Mesendoderm (in vitro differentiated cells): Measurements from ENCODE around the gene KRTAP4-1.
"Not testable (repeated sequence)": the region's sequence is repeated elsewhere in the genome, so short reads cannot be mapped to it uniquely, and the experiment has no call there.

Experiments used
- DNase-seq: peaks from one replicate; pipeline ENCODE4 v3.0.0; 2013
- H2AK5ac ChIP-seq: 2 replicates; pipeline ENCODE4 v1.6.1; 2013; ENCODE audit warnings: low read length, inconsistent platforms
- H2BK120ac ChIP-seq: 2 replicates; pipeline ENCODE4 v1.6.1; 2013; ENCODE audit warnings: low read depth, mild to moderate bottlenecking, low read length, moderate library complexity, mixed read lengths
- H2BK15ac ChIP-seq: replicated peaks from 2 replicates; pipeline ENCODE4 v1.6.1; 2013; ENCODE audit warnings: low read depth, mild to moderate bottlenecking, moderate library complexity
- H2BK5ac ChIP-seq: 2 replicates; pipeline ENCODE4 v1.6.1; 2013; ENCODE audit warnings: low read length, inconsistent platforms
- H3K18ac ChIP-seq: 2 replicates; pipeline ENCODE4 v1.6.1; 2013; ENCODE audit warnings: mild to moderate bottlenecking, low read length, mixed read lengths
- H3K23ac ChIP-seq: one replicate; pipeline ENCODE4 v1.6.1; 2013; ENCODE audit warnings: low read length
- H3K27ac ChIP-seq: 2 replicates; pipeline ENCODE4 v1.5.1; 2013; ENCODE audit warnings: low read depth, mild to moderate bottlenecking, inconsistent platforms, low read length, moderate library complexity
- H3K27me3 ChIP-seq: 2 replicates; pipeline ENCODE4 v1.6.1; 2013; ENCODE audit warnings: low read length, control low read depth, mild to moderate bottlenecking, inconsistent platforms; ENCODE audit not compliant: insufficient read depth, poor library complexity
- H3K36me3 ChIP-seq: 2 replicates; pipeline ENCODE4 v1.6.1; 2013; ENCODE audit warnings: low read length, inconsistent platforms; ENCODE audit not compliant: control insufficient read depth, insufficient read depth
- H3K4ac ChIP-seq: one replicate; pipeline ENCODE4 v1.6.1; 2013; ENCODE audit warnings: low read depth, mild to moderate bottlenecking, low read length, moderate library complexity
- H3K4me1 ChIP-seq: 2 replicates; pipeline ENCODE4 v1.6.1; 2013; ENCODE audit warnings: low read depth, low read length, inconsistent platforms; ENCODE audit not compliant: control insufficient read depth
- H3K4me2 ChIP-seq: 2 replicates; pipeline ENCODE4 v1.6.1; 2013; ENCODE audit warnings: low read length
- H3K4me3 ChIP-seq: 2 replicates; pipeline ENCODE4 v1.5.1; 2013; ENCODE audit warnings: mild to moderate bottlenecking, low read length
- H3K56ac ChIP-seq: one replicate; pipeline ENCODE4 v1.6.1; 2013; ENCODE audit warnings: low read length
- H3K79me1 ChIP-seq: 2 replicates; pipeline ENCODE4 v1.6.1; 2013; ENCODE audit warnings: low read length, inconsistent platforms
- H3K79me2 ChIP-seq: 2 replicates; pipeline ENCODE4 v1.6.1; 2013; ENCODE audit warnings: mild to moderate bottlenecking, low read length; ENCODE audit not compliant: control insufficient read depth, insufficient read depth
- H3K9ac ChIP-seq: 2 replicates; pipeline ENCODE4 v1.6.1; 2013; ENCODE audit warnings: low read length, inconsistent platforms
- H4K5ac ChIP-seq: one replicate; pipeline ENCODE4 v1.6.1; 2013; ENCODE audit warnings: low read length
- H4K8ac ChIP-seq: one replicate; pipeline ENCODE4 v1.6.1; 2013; ENCODE audit warnings: low read depth, mild to moderate bottlenecking, control low read depth, low read length, moderate library complexity
- WGBS: extraction: QIAGEN DNeasy Blood & Tissue Kit; methylation state at CpG from one replicate; pipeline ENCODE4 v1.1.7; 2013; ENCODE audit warnings: low lambda C conversion rate, missing lambda C conversion rate; ENCODE audit not compliant: insufficient coverage; ENCODE audit errors: extremely low coverage; 5-methylcytosine and 5-hydroxymethylcytosine counted together

KRTAP4-1 gene

GRCh38 chr17:41145261-41145660 is 39.5 kb downstream of the KRTAP4-1 start:
- Histone ChIP-seq H3K4me2 (no peak overlapping the region), H2AK5ac (no peak overlapping the region), H2BK5ac (no peak overlapping the region), H2BK120ac (no peak overlapping the region), H3K9ac (no peak overlapping the region), H3K23ac (no peak overlapping the region), H3K4ac (no peak overlapping the region), H3K79me2 (no peaks in the 10 kb centered on the region), H3K27me3 (no peaks in the 10 kb centered on the region), H3K4me3 (no peak overlapping the region), H2BK15ac (no peak overlapping the region), H3K18ac (no peak overlapping the region), H3K36me3 (no peaks in the 10 kb centered on the region), H4K5ac (no peak overlapping the region), H4K8ac (no peak overlapping the region), H3K56ac (no peak overlapping the region), H3K27ac (no peak overlapping the region), H3K4me1 (no peaks in the 10 kb centered on the region), H3K79me1 (no peaks in the 10 kb centered on the region)
- no CpG with 5 or more reads among the region's 2 CpGs for WGBS
- no peak for DNase-seq

GRCh38 chr17:41144846-41145245 is 39.9 kb downstream of the KRTAP4-1 start:
- Histone ChIP-seq H3K79me2 (no peaks in the 10 kb centered on the region), H3K27me3 (no peaks in the 10 kb centered on the region), H4K5ac (no peak overlapping the region), H3K18ac (no peak overlapping the region), H4K8ac (no peak overlapping the region), H3K9ac (no peak overlapping the region), H3K4me1 (no peaks in the 10 kb centered on the region), H2BK120ac (no peak overlapping the region), H3K27ac (no peak overlapping the region), H3K79me1 (no peaks in the 10 kb centered on the region), H2BK5ac (no peak overlapping the region), H3K36me3 (no peaks in the 10 kb centered on the region), H3K56ac (no peak overlapping the region), H2AK5ac (no peak overlapping the region), H3K4me2 (no peak overlapping the region), H2BK15ac (no peak overlapping the region), H3K4ac (no peak overlapping the region), H3K4me3 (no peak overlapping the region), H3K23ac (no peak overlapping the region)
- no peak for DNase-seq
- no CpG with 5 or more reads among the region's 1 CpG for WGBS

DNA sequence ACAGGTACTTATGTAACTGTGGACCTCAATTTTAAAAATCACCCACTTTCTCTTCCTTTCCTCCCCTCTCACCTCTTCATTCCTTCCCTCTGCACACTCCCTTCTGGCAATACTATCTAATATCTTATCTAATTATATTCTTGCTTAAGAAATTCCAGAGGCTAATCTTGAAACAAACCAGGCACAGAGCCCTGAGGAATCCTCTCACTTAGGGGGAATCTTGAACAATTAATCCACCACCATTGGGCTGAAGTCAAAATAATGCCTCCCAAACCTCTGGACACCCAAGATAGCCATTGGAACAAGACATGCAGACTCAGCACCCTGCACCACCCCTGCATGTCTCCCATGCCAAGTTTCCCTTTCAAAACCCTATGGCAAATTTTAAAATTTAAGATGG is 43.4 kb downstream of the KRTAP4-1 start:
- Histone ChIP-seq H2BK120ac (no peak overlapping the region), H3K4ac (no peak overlapping the region), H3K4me1 (no peaks in the 10 kb centered on the region), H3K4me3 (no peak overlapping the region), H3K23ac (no peak overlapping the region), H3K56ac (no peak overlapping the region), H2BK5ac (no peak overlapping the region), H3K27ac (no peak overlapping the region), H3K9ac (no peak overlapping the region), H3K4me2 (no peak overlapping the region), H3K18ac (no peak overlapping the region), H4K5ac (no peak overlapping the region), H4K8ac (no peak overlapping the region), H2AK5ac (no peak overlapping the region), H3K27me3 (no peaks in the 10 kb centered on the region), H3K79me2 (no peaks in the 10 kb centered on the region), H2BK15ac (no peak overlapping the region), H3K36me3 (no peaks in the 10 kb centered on the region), H3K79me1 (no peaks in the 10 kb centered on the region)
- no peak for DNase-seq

DNA sequence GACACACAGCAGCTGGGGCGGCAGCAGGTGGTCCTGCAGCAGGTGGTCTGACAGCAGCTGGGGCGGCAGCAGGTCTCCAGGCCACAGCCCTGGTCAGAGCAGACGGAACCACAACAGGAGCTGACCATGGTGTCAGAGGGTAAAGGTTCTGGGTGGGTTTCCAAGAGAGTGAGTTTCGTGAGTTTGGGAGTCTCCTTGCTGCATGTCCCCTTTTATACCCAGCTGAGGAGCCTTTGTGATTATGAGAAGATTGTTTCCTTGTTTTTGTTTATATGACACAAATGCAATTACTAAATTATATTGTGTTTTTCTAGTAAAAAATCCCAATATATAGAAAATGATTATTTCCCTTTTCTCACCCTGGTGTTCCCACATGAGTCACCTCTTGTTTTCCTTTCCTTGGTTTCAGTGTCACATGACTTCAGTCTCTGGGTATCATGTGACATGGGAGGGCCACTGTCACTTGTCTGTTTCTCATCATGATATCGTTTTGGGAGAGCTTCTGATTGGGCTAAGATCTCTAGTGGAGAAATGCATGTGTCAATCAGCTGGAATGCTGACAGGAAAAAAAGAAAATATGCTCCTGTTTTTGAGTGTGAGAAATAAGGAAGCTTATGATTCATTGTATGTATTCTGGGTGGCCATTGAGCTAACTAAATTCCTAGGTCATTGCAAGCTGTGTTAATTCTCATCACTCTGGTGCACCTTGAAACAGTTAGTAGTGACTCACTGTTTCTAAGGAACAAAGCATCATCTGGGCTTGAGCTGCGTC is 44.2 kb downstream of the KRTAP4-1 start, which contains the start of gene KRTAP4-6:
Gene KRTAP4-6, minus strand, starts transcription at position 185 of the 772 bp plus-strand sequence. Its CDS starts 57 bp downstream, at position 128.
- no peak within 1 kb of the TSS for H3K18ac ChIP-seq
- WGBS, result no CpG with 5 or more reads among the region's 6 CpGs

DNA sequence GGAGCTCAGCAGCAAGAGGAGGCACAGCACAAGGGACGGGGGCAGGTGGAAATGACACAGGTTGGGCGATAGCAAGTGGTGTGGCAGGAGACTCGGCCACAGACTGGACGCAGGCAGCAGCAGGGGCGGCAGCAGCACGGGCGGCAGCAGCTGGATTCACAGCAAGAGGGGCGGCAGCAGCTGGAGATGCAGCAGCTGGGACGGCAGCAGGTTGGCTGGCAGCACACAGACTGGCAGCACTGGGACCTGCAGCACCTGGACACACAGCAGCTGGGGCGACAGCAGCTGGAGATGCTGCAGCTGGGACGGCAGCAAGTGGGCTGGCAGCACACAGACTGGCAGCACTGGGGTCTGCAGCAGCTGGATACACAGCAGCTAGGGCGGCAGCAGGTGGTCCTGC is 44.8 kb downstream of the KRTAP4-1 start:
- not testable (repeated sequence) for H3K27ac ChIP-seq, H3K79me2 ChIP-seq, H4K5ac ChIP-seq, H3K4ac ChIP-seq, H3K79me1 ChIP-seq, H3K4me1 ChIP-seq, H3K36me3 ChIP-seq, H3K18ac ChIP-seq, H4K8ac ChIP-seq, H3K9ac ChIP-seq, H2BK5ac ChIP-seq, H3K56ac ChIP-seq, H2BK15ac ChIP-seq, H3K27me3 ChIP-seq, H3K23ac ChIP-seq, H2BK120ac ChIP-seq, H3K4me2 ChIP-seq, H3K4me3 ChIP-seq, DNase-seq, H2AK5ac ChIP-seq
- no CpG with 5 or more reads among the region's 12 CpGs for WGBS

More for the DNA sequence above, 44.2 kb downstream of the KRTAP4-1 start, which contains the start of gene KRTAP4-6:
- Histone ChIP-seq H3K9ac (no peak within 1 kb of the TSS), H4K5ac (no peak within 1 kb of the TSS), H3K36me3 (no peaks in the 10 kb centered on the region), H3K79me2 (no peaks in the 10 kb centered on the region), H3K4me3 (no peak within 1 kb of the TSS), H3K27ac (no peak within 1 kb of the TSS), H3K23ac (no peak within 1 kb of the TSS), H3K4me2 (no peak within 1 kb of the TSS), H2BK120ac (no peak within 1 kb of the TSS), H3K27me3 (no peaks in the 10 kb centered on the region), H2BK15ac (no peak within 1 kb of the TSS), H4K8ac (no peak within 1 kb of the TSS), H2AK5ac (no peak within 1 kb of the TSS), H3K79me1 (no peaks in the 10 kb centered on the region), H3K4me1 (no peaks in the 10 kb centered on the region), H3K4ac (no peak within 1 kb of the TSS), H2BK5ac (no peak within 1 kb of the TSS), H3K56ac (no peak within 1 kb of the TSS)
- peak; percentile 1 for DNase-seq
